K562 (cell line): ENCODE measurements around the gene WASF2. TPM values are rescaled to one million over a fixed set of nuclear protein-coding genes. Genes with fewer than 3 reads are reported as not detected.

Source experiments
- AFF4 ChIP-seq: sonication (generic); formaldehyde crosslinking; IDR thresholded peaks from 2 replicates; pipeline ENCODE4 v1.8.0; 2023; ENCODE audit warnings: mild to moderate bottlenecking, missing genetic modification reagents
- CHD4 ChIP-seq: fragments of 200-600 bp; sonication (generic); IDR thresholded peaks from 3 replicates; pipeline ENCODE4 v1.6.1; 2012; ENCODE audit warnings: low read depth, mild to moderate bottlenecking, mixed read lengths, low read length, inconsistent platforms; ENCODE audit not compliant: insufficient read depth, insufficient replicate concordance, poor library complexity, severe bottlenecking
- CSDE1 ChIP-seq, 2 experiments: fragments of 450-650 bp; IDR thresholded peaks; 2 replicates each; pipeline ENCODE4 v1.6.1; 2016; ENCODE audit warnings: mild to moderate bottlenecking in 1 of 2
- E2F1 ChIP-seq: sonication (generic); formaldehyde crosslinking; IDR thresholded peaks from 2 replicates; pipeline ENCODE4 v1.8.1; 2023; ENCODE audit warnings: mild to moderate bottlenecking, missing genetic modification reagents, moderate library complexity
- GATAD2B ChIP-seq: fragments of 450-650 bp; IDR thresholded peaks from 2 replicates; pipeline ENCODE4 v1.6.1; 2017; ENCODE audit warnings: mild to moderate bottlenecking, borderline replicate concordance
- HDAC3 ChIP-seq: fragments of 450-650 bp; IDR thresholded peaks from 2 replicates; pipeline ENCODE4 v1.6.1; 2018; ENCODE audit warnings: borderline replicate concordance, mild to moderate bottlenecking, moderate library complexity; ENCODE audit not compliant: partially characterized antibody
- KDM4B ChIP-seq, 2 experiments: fragments of 450-650 bp in 1 of 2; sonication (generic) in 1 of 2; IDR thresholded peaks; 2 replicates each; pipeline ENCODE4 v1.6.1; 2016 to 2017; ENCODE audit warnings: borderline replicate concordance in 2 of 2, antibody characterized with exemption in 1 of 2, low read depth in 1 of 2, mild to moderate bottlenecking in 1 of 2
- NKRF ChIP-seq: fragments of 450-650 bp; IDR thresholded peaks from 2 replicates; pipeline ENCODE4 v1.6.1; 2016; ENCODE audit warnings: borderline replicate concordance
- NR1H2 ChIP-seq: sonication (generic); formaldehyde crosslinking; IDR thresholded peaks from 2 replicates; pipeline ENCODE4 v1.4.0; 2020; ENCODE audit warnings: mild to moderate bottlenecking, missing genetic modification reagents
- POLR2G ChIP-seq: fragments of 200-400 bp; formaldehyde crosslinking; IDR thresholded peaks from 2 replicates; pipeline ENCODE4 v1.6.1; 2017; ENCODE audit warnings: low read depth, mild to moderate bottlenecking, antibody characterized with exemption, low read length, moderate library complexity
- RB1 ChIP-seq: fragments of 450-650 bp; IDR thresholded peaks from 2 replicates; pipeline ENCODE4 v1.6.1; 2017; ENCODE audit warnings: low read depth, mild to moderate bottlenecking
- RBFOX2 ChIP-seq: fragments of 200-400 bp; formaldehyde crosslinking; IDR thresholded peaks from 2 replicates; pipeline ENCODE4 v1.6.1; 2017; ENCODE audit warnings: low read depth, mild to moderate bottlenecking, low read length, moderate library complexity
- RFX1 ChIP-seq: fragments of 450-650 bp; IDR thresholded peaks from 2 replicates; pipeline ENCODE4 v1.6.1; 2016; ENCODE audit warnings: mild to moderate bottlenecking, moderate library complexity
- RNF2 ChIP-seq: sonication (generic); IDR thresholded peaks from 2 replicates; pipeline ENCODE4 v1.6.1; 2016
- TFAP4 ChIP-seq: sonication (generic); formaldehyde crosslinking; IDR thresholded peaks from 2 replicates; pipeline ENCODE4 v1.8.0; 2022; ENCODE audit warnings: missing genetic modification reagents, mild to moderate bottlenecking, moderate library complexity, borderline replicate concordance
- ZKSCAN1 ChIP-seq: fragments of 150-350 bp; IDR thresholded peaks from 2 replicates; pipeline ENCODE4 v1.6.1; 2016; ENCODE audit warnings: low read depth, low read length
- polyA plus RNA-seq, 8 experiments: library from polyadenylated mRNA; depleted of rRNA in 4 of 8; stranded (reverse) in 5 of 8; unstranded in 3 of 8; fragments of >200 nt; fragmentation: Nextera tagmentation in 2 of 8; fragmentation: Illumina TruSeq in 1 of 8; extraction: Ambion mirVana in 2 of 8; extraction: Trizol in 1 of 8; gene quantifications; 2 replicates each; pipeline versions ENCODE4 v1.2.1 to v1.2.3, GENCODE V29; 2011 to 2014; ENCODE audit warnings: inconsistent platforms in 1 of 8, missing spikeins in 1 of 8
- total RNA-seq, 7 experiments: library from RNA; depleted of rRNA in 6 of 7; stranded (reverse); fragments of >200 nt in 6 of 7; fragmentation: Illumina TruSeq in 2 of 7; extraction: Trizol in 2 of 7; gene quantifications; 2 replicates each; pipeline versions ENCODE4 v1.2.1 to v1.2.3, GENCODE V29; 2011 to 2021; ENCODE audit warnings: low replicate concordance in 1 of 7

Gene WASF2
- total and polyA plus RNA-seq, 9 of the 15 experiments (the other 6 are each of a cell fraction or from before 2014, with no cell fraction given): 8.2 to 163 (median 31.2) TPM

- TF ChIP-seq RBFOX2 (peak; percentile 75), HDAC3 (no peak), POLR2G (peak; percentile 84), TFAP4 (CRISPR knock-in tag) (peak; percentile 69), CHD4 (no peak), RFX1 (no peak), RB1 (peak; percentile 91), KDM4B (IDR thresholded peaks at IDR 0.05; ENCODE audit: borderline replicate concordance in 2 of 2, low read depth in 1 of 2) (peak in 1 of 2 experiments; percentile 62; a peak in 1 of 4 replicates), E2F1 (CRISPR knock-in tag) (peak; percentile 72; the same call in 1 of the 2 replicates), NR1H2 (0 out of 2 replicates have a peak, but pooled peaks have one; percentile 30), GATAD2B (peak; percentile 99; the same call in 1 of the 2 replicates), ZKSCAN1 (no peak), RNF2 (0 out of 2 replicates have a peak, but pooled peaks have one; percentile 8), CSDE1 (IDR thresholded peaks at IDR 0.05) (no peak), AFF4 (CRISPR knock-in tag) (0 out of 2 replicates have a peak, but pooled peaks have one; percentile 12), NKRF (no peak; the same call in 1 of the 2 replicates)
Measured at GRCh38 chr1:27366411-27367159, 123.4 kb downstream of the WASF2 start, which contains the start of gene MAP3K6 (continued).
